GM23248 (cell line): ENCODE results near the gene FRS2. TPM values are rescaled to one million over a fixed set of nuclear protein-coding genes. Genes with fewer than 3 reads are reported as not detected.

Experiments used
- DNase-seq: peaks from one replicate; pipeline ENCODE4 v3.0.0-alpha.2; 2015
- H2AFZ ChIP-seq: fragments of 200-600 bp; sonication (generic); 2 replicates; pipeline ENCODE4 v1.6.1; 2016; ENCODE audit warnings: antibody characterized with exemption
- H3F3A ChIP-seq: fragments of 200-600 bp; sonication (generic); 2 replicates; pipeline ENCODE4 v1.6.1; 2016; ENCODE audit warnings: mild to moderate bottlenecking, antibody characterized with exemption, mixed run types; ENCODE audit not compliant: insufficient read depth
- H3K27ac ChIP-seq: fragments of 200-600 bp; sonication (generic); 2 replicates; pipeline ENCODE4 v1.5.1; 2016; ENCODE audit warnings: mild to moderate bottlenecking
- H3K27me3 ChIP-seq: fragments of 200-600 bp; sonication (generic); replicated peaks from 2 replicates; pipeline ENCODE4 v1.6.1; 2016; ENCODE audit warnings: mild to moderate bottlenecking; ENCODE audit not compliant: insufficient read depth
- H3K36me3 ChIP-seq: fragments of 200-600 bp; sonication (generic); 2 replicates; pipeline ENCODE4 v1.6.1; 2016; ENCODE audit warnings: low read depth, mild to moderate bottlenecking
- H3K4me1 ChIP-seq: fragments of 200-600 bp; sonication (generic); 2 replicates; pipeline ENCODE4 v1.6.1; 2016; ENCODE audit warnings: mild to moderate bottlenecking; ENCODE audit not compliant: insufficient read depth
- H3K4me2 ChIP-seq: fragments of 200-600 bp; sonication (generic); one replicate; pipeline ENCODE4 v1.6.1; 2016; ENCODE audit warnings: mild to moderate bottlenecking; ENCODE audit not compliant: unreplicated experiment
- H3K4me3 ChIP-seq: fragments of 200-600 bp; sonication (generic); 2 replicates; pipeline ENCODE4 v1.5.1; 2016; ENCODE audit warnings: mild to moderate bottlenecking
- H3K79me2 ChIP-seq: fragments of 200-600 bp; sonication (generic); 2 replicates; pipeline ENCODE4 v1.6.1; 2016; ENCODE audit warnings: mild to moderate bottlenecking; ENCODE audit not compliant: insufficient read depth
- H3K9ac ChIP-seq: fragments of 200-600 bp; sonication (generic); 2 replicates; pipeline ENCODE4 v1.6.1; 2016; ENCODE audit warnings: mild to moderate bottlenecking
- H3K9me2 ChIP-seq: fragments of 200-600 bp; sonication (generic); 2 replicates; pipeline ENCODE4 v1.6.1; 2016; ENCODE audit warnings: mixed run types, mild to moderate bottlenecking, moderate library complexity; ENCODE audit not compliant: insufficient read depth
- H3K9me3 ChIP-seq: fragments of 200-600 bp; sonication (generic); one replicate; pipeline ENCODE4 v1.6.1; 2017; ENCODE audit warnings: low read depth
- H4K20me1 ChIP-seq: fragments of 200-600 bp; sonication (generic); 2 replicates; pipeline ENCODE4 v1.6.0; 2016; ENCODE audit not compliant: insufficient read depth
- EZH2 ChIP-seq: fragments of 200-600 bp; sonication (generic); IDR thresholded peaks from 2 replicates; pipeline ENCODE4 v1.6.1; 2018; ENCODE audit warnings: antibody characterized with exemption, mild to moderate bottlenecking; ENCODE audit not compliant: insufficient read depth, poor library complexity, severe bottlenecking
- EZH2phosphoT487 ChIP-seq: fragments of 200-600 bp; sonication (generic); IDR thresholded peaks from 2 replicates; pipeline ENCODE4 v1.6.1; 2018; ENCODE audit warnings: antibody characterized with exemption, moderate library complexity, mild to moderate bottlenecking, low read depth; ENCODE audit not compliant: insufficient read depth
- WGBS, 2 experiments: methylation state at CpG; one replicate each; pipeline ENCODE4 v1.1.6; 2015 to 2017; ENCODE audit warnings: low lambda C conversion rate in 2 of 2, low coverage in 1 of 2; ENCODE audit errors: missing lambda C conversion rate in 2 of 2; 5-methylcytosine and 5-hydroxymethylcytosine counted together
- in situ Hi-C: fragments of 300-500 bp; cut with MboI; formaldehyde crosslinking; loops from 2 replicates; pipeline ENCODE4 v1.15.0; 2020
- polyA plus RNA-seq: library from polyadenylated mRNA; unstranded; fragments of >200 nt; fragmentation: Nextera tagmentation; extraction: Ambion mirVana; gene quantifications from 2 replicates; pipeline ENCODE4 v1.2.1, GENCODE V29; 2016
- total RNA-seq: library from RNA; depleted of rRNA; stranded (reverse); fragments of >200 nt; shearing (Covaris generic); gene quantifications from 2 replicates; pipeline ENCODE4 v1.2.3, GENCODE V29; 2014

FRS2 gene
- total and polyA plus RNA-seq, 2 experiments from 2014 or later, result 25.5 to 41.2 TPM

DNA sequence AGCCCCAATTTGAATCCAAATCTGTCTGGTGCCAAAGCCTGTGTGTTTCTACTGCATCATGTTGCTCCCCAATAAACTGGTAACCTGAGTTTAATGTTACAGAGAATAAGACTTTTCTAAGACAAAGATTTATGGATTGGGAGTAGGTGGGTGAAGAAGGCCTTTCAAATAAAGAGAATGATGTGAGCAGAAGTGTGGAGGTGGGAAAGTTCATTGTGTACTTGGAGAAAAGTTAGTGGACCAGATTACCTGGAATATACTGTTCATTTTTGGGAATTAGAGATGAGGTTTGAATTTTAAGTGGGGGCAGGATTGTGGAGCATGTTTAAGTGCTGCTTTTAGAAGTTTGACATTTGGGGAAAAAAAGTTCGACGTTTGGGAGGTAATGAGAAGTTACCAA is 3.1 kb downstream of the FRS2 start:
- H3K79me2 ChIP-seq, result peaks cover 80% of the 10 kb centered on the region
- H3K9me2 ChIP-seq, result no peaks in the 10 kb centered on the region
- no peak overlapping the region for H3K9ac ChIP-seq
- no peak overlapping the region for H2AFZ ChIP-seq
- no peaks in the 10 kb centered on the region for H3K27me3 ChIP-seq
- 95 to 97% methylated on average over 2 of the region's 2 CpGs for WGBS, 2 experiments
- no peaks in the 10 kb centered on the region for H3K9me3 ChIP-seq
- no peaks in the 10 kb centered on the region for H3K36me3 ChIP-seq
- in situ Hi-C loops, result no loop called here
- peaks cover 16% of the 10 kb centered on the region for H3F3A ChIP-seq
- no peak overlapping the region for H3K27ac ChIP-seq
- DNase-seq, result no peak
- H3K4me2 ChIP-seq, result no peak overlapping the region
- H3K4me3 ChIP-seq, result no peak overlapping the region
- peaks cover 55% of the 10 kb centered on the region for H3K4me1 ChIP-seq
- H4K20me1 ChIP-seq, result peaks cover 7% of the 10 kb centered on the region; the same call in 1 of the 2 replicates
- no peak for TF ChIP-seq EZH2phosphoT487
- no peak for TF ChIP-seq EZH2

DNA sequence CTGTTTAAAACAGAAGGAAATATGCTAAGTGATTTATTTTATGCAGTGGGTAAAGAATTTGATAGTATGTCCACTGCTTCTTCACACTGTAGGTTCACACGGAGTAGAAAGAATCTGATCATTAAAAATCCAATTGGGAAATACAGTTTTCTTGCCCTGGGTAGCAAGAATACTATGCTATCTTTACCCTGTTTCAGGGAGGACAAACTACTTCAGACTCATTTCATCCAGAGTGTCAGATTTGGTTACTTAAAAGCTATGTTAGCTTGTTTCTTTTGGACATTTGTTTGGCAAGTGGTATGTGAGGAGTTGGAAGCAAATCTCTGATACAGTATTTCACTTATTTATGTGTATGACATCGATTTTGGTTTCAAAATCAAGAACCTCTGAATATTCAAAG is 4.3 kb downstream of the FRS2 start:
- no peaks in the 10 kb centered on the region for H3K9me2 ChIP-seq

DNA sequence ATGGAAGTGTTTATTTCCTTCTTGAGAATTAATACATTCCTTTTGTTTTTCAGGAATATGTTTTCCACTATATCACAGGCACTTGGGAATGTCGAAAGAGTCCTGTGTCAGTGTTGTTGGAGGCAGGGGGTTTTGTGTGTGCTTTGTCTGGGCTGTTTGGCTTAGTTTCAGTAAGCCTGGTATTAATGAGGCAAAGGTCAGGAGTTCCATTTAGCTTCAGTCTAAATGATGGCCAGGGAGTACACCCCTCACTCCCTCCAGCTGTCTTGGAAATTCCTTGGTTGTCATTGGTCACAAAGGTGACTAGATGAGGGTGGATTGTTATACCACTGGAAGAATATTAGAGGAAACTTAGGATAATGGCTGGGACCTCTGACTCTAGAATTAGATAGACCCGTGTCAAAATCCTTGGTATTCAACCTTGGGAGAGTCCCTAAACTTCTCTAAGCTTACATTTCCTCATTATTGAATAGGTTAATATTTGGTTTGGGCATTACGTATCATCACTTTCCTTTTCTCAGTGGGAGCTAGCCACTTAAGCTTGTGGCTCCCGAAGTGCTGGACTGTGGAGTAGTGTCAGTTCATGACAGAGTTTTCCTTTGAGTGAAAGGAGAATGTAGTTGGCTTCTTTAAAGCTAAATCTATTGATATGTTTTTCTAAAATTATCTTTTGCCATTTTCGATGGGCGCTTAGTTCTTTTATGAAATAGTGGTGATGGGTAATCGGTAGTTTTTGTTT is 5.2 kb downstream of the FRS2 start:
- in situ Hi-C loops, result no loop called here
- peaks cover 48% of the 10 kb centered on the region for H3K4me1 ChIP-seq

More for the DNA sequence above, 4.3 kb downstream of the FRS2 start:
- H3K27ac ChIP-seq, result peak overlapping the region; percentile 57
- peaks cover 7% of the 10 kb centered on the region; the same call in 1 of the 2 replicates for H4K20me1 ChIP-seq
- peaks cover 10% of the 10 kb centered on the region for H3F3A ChIP-seq
- in situ Hi-C loops, result no loop called here
- H3K9ac ChIP-seq, result peak overlapping the region; percentile 43
- peak; percentile 16 for DNase-seq
- H3K27me3 ChIP-seq, result no peaks in the 10 kb centered on the region
- peaks cover 52% of the 10 kb centered on the region for H3K4me1 ChIP-seq
- TF ChIP-seq EZH2 (no peak), EZH2phosphoT487 (no peak)
- H3K79me2 ChIP-seq, result peaks cover 92% of the 10 kb centered on the region
- H3K9me3 ChIP-seq, result no peaks in the 10 kb centered on the region
- no peak overlapping the region for H2AFZ ChIP-seq
- WGBS, 2 experiments, result 8% methylated on average over 2 of the region's 2 CpGs
- peak overlapping the region; percentile 15; the same call in 1 of the 2 replicates for H3K4me3 ChIP-seq
- no peaks in the 10 kb centered on the region for H3K36me3 ChIP-seq
- H3K4me2 ChIP-seq, result peak overlapping the region; percentile 66

GRCh38 chr12:69476276-69477017 is 6.3 kb downstream of the FRS2 start:
- Histone ChIP-seq H3K4me3 (peak overlapping the region; percentile 53; the same call in 1 of the 2 replicates), H4K20me1 (peaks cover 7% of the 10 kb centered on the region), H2AFZ (no peak overlapping the region), H3F3A (peaks cover 10% of the 10 kb centered on the region), H3K9me3 (no peaks in the 10 kb centered on the region), H3K4me2 (peak overlapping the region; percentile 66), H3K9me2 (no peaks in the 10 kb centered on the region), H3K27ac (peak overlapping the region; percentile 57), H3K4me1 (peaks cover 46% of the 10 kb centered on the region), H3K79me2 (peaks cover 99% of the 10 kb centered on the region), H3K27me3 (no peaks in the 10 kb centered on the region), H3K36me3 (no peaks in the 10 kb centered on the region), H3K9ac (peak overlapping the region; percentile 43; the same call in 1 of the 2 replicates)
- peak; percentile 35 for DNase-seq
- 47 to 55% methylated on average over 5 to 6 of the region's 6 CpGs for WGBS, 2 experiments
- no peak for TF ChIP-seq EZH2
- TF ChIP-seq EZH2phosphoT487, result no peak
- in situ Hi-C loops, result no loop called here

More for the DNA sequence above, 5.2 kb downstream of the FRS2 start:
- Histone ChIP-seq H3K9me2 (no peaks in the 10 kb centered on the region), H3K27ac (peak overlapping the region; percentile 57), H3K4me3 (peak overlapping the region; percentile 53), H3F3A (peaks cover 10% of the 10 kb centered on the region), H3K9me3 (no peaks in the 10 kb centered on the region), H3K9ac (peak overlapping the region; percentile 43), H4K20me1 (peaks cover 7% of the 10 kb centered on the region), H3K36me3 (no peaks in the 10 kb centered on the region), H3K79me2 (peaks cover 99% of the 10 kb centered on the region), H3K4me2 (peak overlapping the region; percentile 66), H2AFZ (no peak overlapping the region), H3K27me3 (no peaks in the 10 kb centered on the region)
- WGBS, 2 experiments, result 6 to 10% methylated on average over 7 of the region's 7 CpGs
- DNase-seq, result peak; percentile 58
- no peak for TF ChIP-seq EZH2phosphoT487
- TF ChIP-seq EZH2, result no peak
